WI38 (cell line): ENCODE measurements around the gene PKDREJ.

Experiments
- H3K4me3 ChIP-seq: 2 replicates; pipeline ENCODE4 v1.5.1; 2011; ENCODE audit warnings: low read depth, mild to moderate bottlenecking, control low read depth, low read length
- TF ChIP-seq, protein P1 (sequence below): IDR thresholded peaks from 2 replicates; pipeline ENCODE4 v1.5.1; 2012; ENCODE audit warnings: low read depth, mild to moderate bottlenecking, control low read depth, low read length

Gene PKDREJ

DNA sequence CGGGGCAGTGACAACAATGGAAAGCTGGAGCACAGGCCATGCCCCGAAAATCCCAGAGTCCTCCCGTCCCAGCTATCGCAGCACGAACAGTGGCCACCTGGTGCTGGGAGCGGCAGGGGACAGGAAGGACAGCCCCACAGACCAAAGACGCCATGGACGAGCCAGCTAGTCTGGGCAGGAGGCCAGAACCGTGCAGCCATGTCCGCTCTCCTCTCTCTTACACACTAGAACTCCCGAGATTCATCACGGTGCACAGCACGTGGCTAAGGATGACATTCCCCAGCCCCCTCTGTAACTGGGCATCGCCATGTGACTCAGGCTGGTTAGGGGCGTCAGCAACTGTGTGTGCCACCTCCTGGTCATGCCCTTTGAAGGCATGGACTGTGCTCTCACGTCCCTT lies 17.6 kb downstream of the PKDREJ start:
- H3K4me3 ChIP-seq: no peak overlapping the region
- TF ChIP-seq, protein P1, sequence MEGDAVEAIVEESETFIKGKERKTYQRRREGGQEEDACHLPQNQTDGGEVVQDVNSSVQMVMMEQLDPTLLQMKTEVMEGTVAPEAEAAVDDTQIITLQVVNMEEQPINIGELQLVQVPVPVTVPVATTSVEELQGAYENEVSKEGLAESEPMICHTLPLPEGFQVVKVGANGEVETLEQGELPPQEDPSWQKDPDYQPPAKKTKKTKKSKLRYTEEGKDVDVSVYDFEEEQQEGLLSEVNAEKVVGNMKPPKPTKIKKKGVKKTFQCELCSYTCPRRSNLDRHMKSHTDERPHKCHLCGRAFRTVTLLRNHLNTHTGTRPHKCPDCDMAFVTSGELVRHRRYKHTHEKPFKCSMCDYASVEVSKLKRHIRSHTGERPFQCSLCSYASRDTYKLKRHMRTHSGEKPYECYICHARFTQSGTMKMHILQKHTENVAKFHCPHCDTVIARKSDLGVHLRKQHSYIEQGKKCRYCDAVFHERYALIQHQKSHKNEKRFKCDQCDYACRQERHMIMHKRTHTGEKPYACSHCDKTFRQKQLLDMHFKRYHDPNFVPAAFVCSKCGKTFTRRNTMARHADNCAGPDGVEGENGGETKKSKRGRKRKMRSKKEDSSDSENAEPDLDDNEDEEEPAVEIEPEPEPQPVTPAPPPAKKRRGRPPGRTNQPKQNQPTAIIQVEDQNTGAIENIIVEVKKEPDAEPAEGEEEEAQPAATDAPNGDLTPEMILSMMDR: no peak

DNA sequence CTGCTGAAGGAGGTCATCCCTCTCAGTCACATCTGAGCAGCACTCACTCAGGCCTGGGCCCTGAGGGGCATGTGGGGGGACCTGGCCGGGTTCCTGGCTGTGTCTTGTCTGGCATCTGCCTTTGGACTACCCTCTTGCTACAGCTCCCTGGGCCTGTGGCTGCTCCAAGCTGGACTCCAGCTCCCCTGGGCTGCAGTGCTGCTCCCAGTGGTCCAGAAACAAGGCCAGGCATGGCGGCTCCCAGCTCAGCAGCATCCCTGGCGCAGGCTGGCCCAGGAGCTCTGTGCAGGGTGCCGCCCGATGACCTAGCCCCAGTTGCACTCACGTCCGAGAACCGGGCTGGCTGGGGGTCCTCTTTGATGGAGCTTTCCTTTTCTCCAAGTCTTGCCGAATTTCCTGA lies 18.4 kb downstream of the PKDREJ start:
- no peak overlapping the region for H3K4me3 ChIP-seq
- TF ChIP-seq, protein P1: no peak

DNA sequence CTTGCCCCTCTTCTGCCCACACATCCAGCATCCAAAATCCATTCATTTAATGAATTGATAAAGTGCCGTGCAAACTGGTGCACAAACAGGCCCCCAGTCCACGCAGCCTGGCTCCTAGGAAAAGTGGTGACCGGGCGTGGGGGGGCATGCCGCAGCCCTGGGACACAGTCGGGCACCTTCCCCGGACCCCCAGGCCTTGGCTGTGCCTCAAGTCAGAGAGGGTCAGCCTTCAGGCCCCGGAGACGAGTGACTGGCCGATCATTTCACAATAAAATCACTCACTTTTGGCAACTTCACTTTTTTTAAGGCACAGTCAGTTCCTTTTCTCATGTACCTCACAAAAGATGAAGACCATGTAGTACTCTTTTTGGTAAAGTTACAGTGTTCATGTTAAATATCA lies 21.1 kb downstream of the PKDREJ start:
- TF ChIP-seq, protein P1: no peak
- no peak overlapping the region for H3K4me3 ChIP-seq

DNA sequence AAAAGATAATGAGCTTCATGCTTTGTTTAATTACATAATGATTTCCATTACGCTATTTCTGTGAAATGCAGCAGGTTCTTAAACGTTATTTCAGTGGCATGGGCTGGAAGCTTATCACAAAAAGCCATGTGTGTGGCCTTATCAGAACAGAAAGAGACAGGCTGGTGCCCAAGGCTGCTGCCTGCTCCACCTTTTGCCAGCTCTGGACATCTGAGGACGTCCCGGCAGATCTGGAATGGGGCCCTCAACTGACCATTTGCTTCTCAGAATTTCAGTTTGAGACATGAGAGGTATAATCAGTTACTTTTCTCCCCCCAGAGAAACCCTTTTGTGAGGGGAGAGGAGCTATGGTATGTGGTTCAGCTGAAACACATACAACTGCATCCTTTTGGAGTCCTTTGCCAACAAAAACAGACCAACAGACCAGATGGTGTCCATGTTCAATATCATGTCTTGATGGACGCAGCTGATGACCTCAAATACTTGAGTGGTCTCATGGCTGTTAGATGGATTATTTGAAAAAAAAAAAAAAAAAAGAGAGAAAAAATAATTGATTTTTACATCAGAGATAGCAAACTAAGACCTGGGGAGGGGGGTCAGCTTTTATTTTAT lies 21.6 kb downstream of the PKDREJ start:
- no peak overlapping the region for H3K4me3 ChIP-seq
- TF ChIP-seq, protein P1: no peak

DNA sequence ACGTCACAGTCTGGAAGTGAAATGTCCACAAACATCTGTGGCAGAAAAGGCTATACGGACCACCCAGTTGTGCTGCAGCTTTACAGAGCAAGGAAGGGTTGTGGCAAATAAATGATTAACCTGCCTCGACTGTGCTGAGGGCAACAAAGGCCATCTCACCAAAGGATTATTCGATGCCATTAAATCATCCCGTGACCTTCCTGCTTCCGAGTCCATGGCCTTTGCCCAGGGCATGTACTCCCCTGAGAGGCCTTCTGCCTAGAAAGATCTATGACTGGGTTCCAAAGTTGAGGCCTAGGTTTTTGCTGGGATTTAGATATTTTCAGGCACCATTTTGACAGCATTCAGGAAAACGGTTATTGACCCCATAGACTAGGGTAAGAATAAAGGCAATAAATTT lies 22.2 kb downstream of the PKDREJ start:
- TF ChIP-seq, protein P1: no peak
- no peak overlapping the region for H3K4me3 ChIP-seq

DNA sequence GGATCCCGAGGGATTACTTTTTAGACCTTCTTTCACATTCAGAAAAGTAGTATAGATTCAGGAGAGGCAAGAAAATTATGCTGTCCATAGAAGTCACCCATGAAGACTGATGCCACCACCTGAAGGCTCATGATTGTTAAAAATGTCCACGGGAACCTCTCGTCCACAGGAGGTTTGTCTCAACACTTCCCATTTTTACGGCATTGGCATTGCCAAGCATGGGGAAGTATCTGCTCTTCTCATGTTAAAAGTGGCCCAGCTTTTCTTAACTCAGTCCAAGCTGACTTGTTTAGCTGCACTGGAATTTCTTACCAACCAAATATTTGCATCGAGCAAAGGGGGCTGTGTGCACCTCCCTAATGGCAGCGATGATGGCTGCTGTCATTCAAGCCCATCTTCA lies 22.6 kb downstream of the PKDREJ start:
- TF ChIP-seq, protein P1: no peak
- H3K4me3 ChIP-seq: no peak overlapping the region

DNA sequence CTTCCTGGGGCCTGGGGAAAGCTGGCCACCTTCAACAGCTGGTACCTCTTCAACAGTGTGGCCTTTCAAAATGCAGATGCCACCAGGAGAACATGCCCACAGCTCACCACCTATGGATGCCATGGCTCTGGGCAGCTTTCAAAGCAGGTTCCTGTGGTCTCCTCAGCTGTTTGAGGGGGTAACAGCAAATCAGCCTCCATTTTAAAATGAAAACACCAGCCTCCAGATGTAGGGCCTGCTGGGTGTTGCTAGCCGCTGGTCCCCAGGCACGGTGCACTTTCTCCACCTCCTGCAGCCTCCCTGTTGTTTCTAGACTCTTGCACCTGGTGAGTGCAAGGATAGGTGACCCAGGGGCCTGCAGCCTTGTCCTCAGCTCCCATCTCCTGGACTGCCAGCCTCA lies 23.1 kb downstream of the PKDREJ start:
- no peak overlapping the region for H3K4me3 ChIP-seq
- TF ChIP-seq, protein P1: no peak
